Coronary artery (tissue), 2 donors: ENCODE data around the gene DNAJC12.
A peak's percentile ranks its signal among the peaks of the same experiment; 100 is the strongest.
"Not testable (repeated sequence)": the region's sequence is repeated elsewhere in the genome, so short reads cannot be mapped to it uniquely, and the experiment has no call there.

Experiments
- DNase-seq: peaks from one replicate; pipeline ENCODE4 v3.0.0-alpha.2; 2017; ENCODE audit warnings: low spot score
- H3K27ac ChIP-seq, 2 donors: fragments of 200-600 bp; sonication (generic); one replicate each; pipeline ENCODE4 v1.5.1; 2016 to 2019
- H3K4me3 ChIP-seq: fragments of 200-600 bp; sonication (generic); 2 replicates; pipeline ENCODE4 v1.5.1; 2016; ENCODE audit warnings: mild to moderate bottlenecking, moderate library complexity
- TF ChIP-seq, protein P1 (sequence below): fragments of 200-600 bp; sonication (generic); IDR thresholded peaks from one replicate; pipeline ENCODE4 v1.5.1; 2019; ENCODE audit warnings: antibody characterized with exemption

The DNAJC12 gene

DNA sequence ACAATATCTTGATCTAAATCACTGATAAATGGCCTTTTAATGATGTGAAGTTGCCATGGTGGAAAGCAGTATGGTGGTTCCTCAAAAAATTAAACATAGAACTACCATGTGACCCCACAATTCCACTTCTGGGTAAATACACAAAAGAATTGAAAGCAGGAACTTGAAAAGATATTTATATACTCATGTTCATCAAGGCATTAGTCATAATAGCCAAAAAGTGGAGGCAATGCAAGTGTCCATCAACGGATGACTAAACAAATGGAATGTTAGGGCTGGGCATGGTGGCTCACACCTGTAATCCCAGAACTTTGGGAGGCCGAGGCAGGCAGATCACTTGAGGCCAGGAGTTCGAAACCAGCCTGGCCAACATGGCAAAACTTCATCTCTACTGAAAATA, 2.0 kb upstream of the DNAJC12 start:
- Histone ChIP-seq H3K27ac (no peak overlapping the region), H3K4me3 (no peak overlapping the region)
- no peak for DNase-seq
- TF ChIP-seq, protein P1, sequence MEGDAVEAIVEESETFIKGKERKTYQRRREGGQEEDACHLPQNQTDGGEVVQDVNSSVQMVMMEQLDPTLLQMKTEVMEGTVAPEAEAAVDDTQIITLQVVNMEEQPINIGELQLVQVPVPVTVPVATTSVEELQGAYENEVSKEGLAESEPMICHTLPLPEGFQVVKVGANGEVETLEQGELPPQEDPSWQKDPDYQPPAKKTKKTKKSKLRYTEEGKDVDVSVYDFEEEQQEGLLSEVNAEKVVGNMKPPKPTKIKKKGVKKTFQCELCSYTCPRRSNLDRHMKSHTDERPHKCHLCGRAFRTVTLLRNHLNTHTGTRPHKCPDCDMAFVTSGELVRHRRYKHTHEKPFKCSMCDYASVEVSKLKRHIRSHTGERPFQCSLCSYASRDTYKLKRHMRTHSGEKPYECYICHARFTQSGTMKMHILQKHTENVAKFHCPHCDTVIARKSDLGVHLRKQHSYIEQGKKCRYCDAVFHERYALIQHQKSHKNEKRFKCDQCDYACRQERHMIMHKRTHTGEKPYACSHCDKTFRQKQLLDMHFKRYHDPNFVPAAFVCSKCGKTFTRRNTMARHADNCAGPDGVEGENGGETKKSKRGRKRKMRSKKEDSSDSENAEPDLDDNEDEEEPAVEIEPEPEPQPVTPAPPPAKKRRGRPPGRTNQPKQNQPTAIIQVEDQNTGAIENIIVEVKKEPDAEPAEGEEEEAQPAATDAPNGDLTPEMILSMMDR: no peak

DNA sequence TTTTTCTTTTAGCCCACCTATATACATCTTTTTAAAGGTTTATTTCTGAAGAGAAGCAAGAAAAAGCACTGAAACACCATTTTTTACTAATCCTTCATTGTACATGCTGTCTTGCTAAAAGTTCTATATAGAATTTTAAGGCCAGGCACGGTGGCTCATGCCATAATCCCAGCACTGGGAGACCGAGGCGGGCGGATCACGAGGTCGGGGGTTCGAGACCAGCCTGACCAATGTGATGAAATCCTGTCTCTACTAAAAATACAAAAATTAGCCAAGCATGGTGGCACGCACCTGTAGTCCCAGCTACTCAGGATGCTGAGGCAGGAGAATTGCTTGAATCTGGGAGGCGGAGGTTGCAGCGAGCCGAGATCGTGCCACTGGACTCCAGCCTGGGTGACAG, 1.5 kb upstream of the DNAJC12 start:
- DNase-seq, H3K27ac ChIP-seq, H3K4me3 ChIP-seq: not testable (repeated sequence)

DNA sequence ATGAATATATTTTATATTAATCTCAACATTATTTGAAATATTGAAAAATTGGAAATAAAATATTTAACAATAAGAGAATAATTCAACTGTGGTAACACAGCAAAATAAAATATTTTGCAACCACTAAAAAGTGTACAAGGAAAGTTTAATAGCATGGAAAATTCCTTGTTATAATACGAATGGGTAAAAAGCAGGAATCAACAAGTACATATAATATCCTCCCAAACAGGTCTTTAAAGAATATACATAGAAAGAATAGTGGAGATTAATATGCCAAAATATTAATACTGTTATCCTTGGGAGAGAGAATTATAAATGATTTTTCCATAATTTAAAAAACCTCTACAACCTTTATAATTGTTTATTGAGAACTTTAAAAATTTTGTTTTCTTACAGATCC, 1.0 kb downstream of the DNAJC12 start:
- DNase-seq: no peak
- TF ChIP-seq, protein P1: no peak
- Histone ChIP-seq H3K4me3 (peak overlapping the region; percentile 50), H3K27ac (no peak overlapping the region)

DNA sequence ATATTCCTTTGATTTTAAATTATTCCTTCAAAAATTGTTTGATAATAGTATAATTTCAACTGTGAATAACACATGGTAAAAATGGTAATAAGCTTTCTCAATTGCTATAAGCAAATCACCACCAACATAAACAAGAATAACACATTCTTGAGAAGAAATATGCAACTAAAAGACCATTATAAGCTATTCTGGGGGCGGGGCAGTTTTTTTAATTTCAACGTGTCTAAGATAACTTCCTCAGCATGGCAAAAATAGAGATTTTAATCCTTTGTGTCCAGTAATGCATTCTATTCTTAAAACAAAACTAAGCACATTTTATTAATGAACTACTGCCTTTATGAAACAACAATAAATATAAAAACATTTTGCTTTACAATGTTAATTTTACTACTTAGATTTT, 1.5 kb downstream of the DNAJC12 start:
- TF ChIP-seq, protein P1: no peak
- no peak for DNase-seq
- Histone ChIP-seq H3K4me3 (no peak overlapping the region), H3K27ac (no peak overlapping the region)

DNA sequence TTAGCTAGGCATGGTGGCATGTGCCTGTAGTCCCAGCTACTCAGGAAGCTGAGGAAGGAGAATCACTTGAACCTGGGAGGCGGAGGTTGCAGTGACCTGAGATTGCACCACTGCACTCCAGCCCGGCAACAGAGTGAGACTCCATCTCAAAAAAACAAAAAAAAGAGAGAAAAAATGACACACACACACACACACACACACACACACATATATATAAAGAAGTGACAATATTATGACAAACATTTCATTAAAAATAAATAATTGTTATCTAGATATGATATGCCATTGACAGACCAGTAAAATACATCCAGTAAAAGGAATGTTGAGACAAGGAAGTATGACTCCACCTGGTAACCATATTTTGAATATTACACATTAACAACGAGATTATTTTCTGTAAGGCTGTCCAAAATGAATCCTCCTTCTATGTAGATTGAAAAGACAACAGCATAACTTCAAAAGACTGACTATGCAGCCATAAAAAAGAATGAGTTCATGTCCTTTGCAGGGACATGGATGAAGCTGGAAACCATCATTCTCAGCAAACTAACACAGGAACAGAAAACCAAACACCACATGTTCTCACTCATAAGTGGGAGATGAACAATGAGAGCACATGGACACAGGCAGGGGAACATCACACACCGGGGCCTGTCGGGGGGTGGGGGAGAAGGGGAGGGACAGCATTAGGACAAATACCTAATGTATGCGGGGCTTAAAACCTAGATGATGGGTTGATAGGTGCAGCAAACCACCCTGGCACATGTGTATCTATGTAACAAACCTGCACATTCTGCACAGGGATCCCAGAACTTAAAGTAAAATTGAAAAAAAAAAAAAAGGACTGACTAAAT, 2.2 kb downstream of the DNAJC12 start:
- H3K27ac ChIP-seq, H3K4me3 ChIP-seq, DNase-seq: not testable (repeated sequence)

DNA sequence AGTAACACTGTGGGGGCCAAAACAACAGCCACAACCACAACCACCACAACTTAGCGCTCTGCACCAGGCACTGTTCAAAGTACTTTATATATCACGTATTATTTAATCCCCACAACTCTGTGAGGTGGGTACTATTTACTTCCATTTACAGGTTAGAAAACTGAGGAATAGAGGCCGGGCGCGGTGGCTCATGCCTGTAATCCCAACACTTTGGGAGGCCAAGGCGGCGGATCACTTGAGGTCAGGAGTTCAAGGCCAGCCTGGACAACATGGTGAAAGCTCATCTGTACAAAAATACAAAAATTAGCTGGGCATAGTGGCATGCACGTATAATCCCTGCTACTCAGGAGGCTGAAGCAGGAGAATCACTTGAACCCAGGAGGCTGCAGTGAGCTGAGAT, 3.6 kb downstream of the DNAJC12 start:
- no peak overlapping the region for H3K27ac ChIP-seq
- TF ChIP-seq, protein P1: no peak
- no peak for DNase-seq
- H3K4me3 ChIP-seq: no peak overlapping the region

DNA sequence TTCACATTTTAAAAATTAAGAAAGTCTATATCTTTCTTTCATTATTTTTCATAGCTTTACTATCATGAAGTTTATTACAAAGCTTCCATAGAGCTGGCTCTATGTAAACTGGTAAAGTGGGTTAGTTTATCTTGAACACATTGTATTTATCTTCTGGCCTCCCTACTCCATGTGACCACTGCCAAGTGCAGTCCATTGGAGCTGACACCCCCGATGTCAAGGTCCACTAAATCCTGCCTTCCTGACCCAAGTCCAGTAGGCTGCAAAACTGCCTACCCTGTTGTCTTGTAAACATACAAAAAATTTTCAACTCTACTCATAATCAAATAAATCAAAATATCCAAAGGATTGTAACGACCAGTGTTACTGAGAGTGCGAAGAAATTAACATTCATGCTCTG, 10.2 kb downstream of the DNAJC12 start:
- TF ChIP-seq, protein P1: no peak
- Histone ChIP-seq H3K27ac (no peak overlapping the region), H3K4me3 (no peak overlapping the region)
- no peak for DNase-seq

DNA sequence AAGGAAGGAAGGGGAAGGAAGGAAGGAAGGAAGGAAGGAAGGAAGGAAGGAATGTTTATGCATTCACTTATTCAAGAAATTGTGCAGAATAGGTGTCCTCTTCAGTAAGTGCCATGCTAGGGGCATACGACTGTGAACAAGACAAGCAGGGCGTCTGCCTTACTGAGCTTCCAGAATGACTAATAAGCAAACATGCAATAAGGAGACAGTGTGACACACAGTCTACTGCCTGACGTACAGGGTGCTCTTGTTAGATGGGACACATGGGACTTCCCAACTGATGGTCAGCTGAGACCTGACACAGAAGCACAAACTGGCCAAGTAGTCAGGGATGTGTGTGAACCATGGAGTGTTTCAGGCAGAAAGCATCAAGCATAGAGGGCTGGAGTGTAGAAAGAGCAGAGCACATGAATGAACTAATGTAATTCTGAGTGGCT, 18.2 kb downstream of the DNAJC12 start:
- H3K4me3 ChIP-seq: no peak overlapping the region
- no peak for DNase-seq
- TF ChIP-seq, protein P1: no peak
- H3K27ac ChIP-seq: no peak overlapping the region
